Effector memory CD8-positive, alpha-beta T cell (primary cell): Measurements from ENCODE around the gene DACH2.

Source experiments
- ATAC-seq: fragments of 150-1000 bp; cut with Tn5 transposase; replicated peaks from 2 replicates; pipeline ENCODE4 v1.10.0; 2021; ENCODE audit warnings: mild to moderate bottlenecking, moderate library complexity
- DNase-seq, 3 experiments: peaks; one replicate each; pipeline ENCODE4 v3.0.0; 2021
- H3K27ac Mint-ChIP-seq, 2 donors: one replicate each; pipeline ENCODE4 v1.8.0; 2022; ENCODE audit warnings: mild to moderate bottlenecking in 2 of 2, mixed read lengths in 2 of 2, moderate library complexity in 2 of 2
- H3K27me3 Mint-ChIP-seq, 2 donors: one replicate each; pipeline ENCODE4 v1.8.0; 2022; ENCODE audit warnings: mixed read lengths in 2 of 2
- H3K36me3 Mint-ChIP-seq: one replicate; pipeline ENCODE4 v1.8.0; 2022; ENCODE audit warnings: mild to moderate bottlenecking, moderate library complexity, mixed read lengths; ENCODE audit not compliant: insufficient read depth
- H3K4me1 Mint-ChIP-seq, 2 donors: one replicate each; pipeline ENCODE4 v1.8.0; 2022; ENCODE audit warnings: low read depth in 2 of 2, mixed read lengths in 2 of 2
- H3K4me3 Mint-ChIP-seq, 2 donors: one replicate each; pipeline ENCODE4 v1.8.0; 2022; ENCODE audit warnings: mild to moderate bottlenecking in 2 of 2, mixed read lengths in 2 of 2, moderate library complexity in 2 of 2
- H3K9me3 Mint-ChIP-seq, 2 donors: one replicate each; pipeline ENCODE4 v1.8.0; 2022; ENCODE audit warnings: mixed read lengths in 2 of 2

DACH2 gene

DNA sequence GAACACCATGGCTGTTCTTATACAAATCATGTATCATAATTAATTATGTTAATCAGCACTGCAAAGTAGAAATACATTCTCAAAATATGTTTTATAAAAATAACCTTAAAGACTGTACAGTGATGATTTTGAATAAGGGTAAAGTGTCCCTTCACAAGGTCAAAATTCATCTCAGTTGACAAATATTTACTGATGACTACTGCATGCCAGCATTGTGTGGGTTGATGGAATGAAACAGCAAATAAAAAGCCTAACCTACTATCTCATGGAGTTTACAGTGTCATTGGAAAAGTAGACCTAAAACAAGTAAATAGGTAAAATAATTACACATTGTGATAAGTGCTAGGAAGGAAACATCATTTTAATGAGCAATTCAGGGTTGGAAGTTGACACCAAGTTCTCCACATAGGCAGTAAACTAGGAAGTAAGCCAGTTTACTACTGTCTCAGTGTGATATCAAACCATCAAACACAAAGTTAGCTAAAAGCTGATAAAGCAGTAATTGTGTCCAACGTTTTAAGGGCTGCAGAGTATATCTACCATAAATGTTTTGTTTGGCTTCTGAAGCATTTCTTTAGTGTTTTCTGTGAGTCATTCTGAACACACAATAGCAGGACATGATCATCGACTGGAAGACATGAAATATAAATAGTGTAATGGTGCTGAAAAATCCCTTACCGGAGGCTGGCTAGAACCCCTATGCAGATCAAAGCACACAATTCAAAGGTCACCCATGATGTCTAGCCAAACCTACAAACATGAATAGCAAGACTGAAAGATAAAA lies 221.8 kb downstream of the DACH2 start:
- Mint-ChIP-seq H3K36me3 (no peaks in the 10 kb centered on the region), H3K9me3 (no peaks in the 10 kb centered on the region), H3K27ac (no peak overlapping the region), H3K27me3 (no peaks in the 10 kb centered on the region), H3K4me3 (no peak overlapping the region), H3K4me1 (no peaks in the 10 kb centered on the region)
- DNase-seq (no peak), ATAC-seq (no peak)

DNA sequence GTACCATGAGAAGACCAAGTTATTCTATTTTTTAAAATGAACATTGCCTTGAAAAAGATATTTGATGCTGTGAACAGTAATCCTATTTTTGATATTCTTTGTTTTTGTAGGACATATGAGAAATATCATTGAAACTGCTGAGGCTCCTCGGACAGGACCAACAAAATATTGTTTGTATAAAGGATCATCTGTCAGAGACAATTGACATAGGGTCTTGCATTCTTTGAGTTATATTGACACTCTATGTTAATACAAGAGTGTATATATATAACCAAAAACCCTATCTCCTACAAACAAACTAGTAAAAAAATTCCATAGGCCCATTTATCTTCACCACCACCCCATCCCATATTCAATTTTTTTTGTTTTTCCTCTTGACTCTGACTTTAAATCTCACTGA lies 222.7 kb downstream of the DACH2 start:
- Mint-ChIP-seq H3K27me3 (no peaks in the 10 kb centered on the region), H3K4me3 (no peak overlapping the region), H3K4me1 (no peaks in the 10 kb centered on the region), H3K27ac (no peak overlapping the region), H3K36me3 (no peaks in the 10 kb centered on the region), H3K9me3 (no peaks in the 10 kb centered on the region)
- DNase-seq (no peak), ATAC-seq (no peak)

DNA sequence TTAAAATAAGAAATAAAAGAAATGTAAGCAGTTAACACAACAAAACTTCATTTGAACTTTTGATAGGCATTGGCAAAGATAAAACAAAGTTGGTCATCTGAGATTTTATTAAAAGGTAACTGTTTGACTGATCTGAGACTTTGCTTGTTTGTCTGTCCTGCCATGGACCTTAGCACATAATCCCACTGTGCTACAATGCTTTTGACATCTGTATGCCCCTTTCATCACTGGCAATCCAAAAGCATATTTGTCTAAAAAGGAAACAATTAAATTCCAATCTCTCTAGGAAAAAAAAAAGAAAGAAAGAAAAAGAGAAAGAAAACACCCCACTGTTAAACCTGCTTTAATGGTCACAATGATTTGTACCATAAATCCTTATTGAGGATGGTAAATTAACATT lies 231.0 kb downstream of the DACH2 start:
- no peak for ATAC-seq
- H3K9me3 Mint-ChIP-seq, result no peaks in the 10 kb centered on the region
- no peak overlapping the region for H3K4me3 Mint-ChIP-seq
- H3K4me1 Mint-ChIP-seq, result no peaks in the 10 kb centered on the region
- H3K27me3 Mint-ChIP-seq, result no peaks in the 10 kb centered on the region
- no peaks in the 10 kb centered on the region for H3K36me3 Mint-ChIP-seq
- DNase-seq, result no peak
- no peak overlapping the region for H3K27ac Mint-ChIP-seq

DNA sequence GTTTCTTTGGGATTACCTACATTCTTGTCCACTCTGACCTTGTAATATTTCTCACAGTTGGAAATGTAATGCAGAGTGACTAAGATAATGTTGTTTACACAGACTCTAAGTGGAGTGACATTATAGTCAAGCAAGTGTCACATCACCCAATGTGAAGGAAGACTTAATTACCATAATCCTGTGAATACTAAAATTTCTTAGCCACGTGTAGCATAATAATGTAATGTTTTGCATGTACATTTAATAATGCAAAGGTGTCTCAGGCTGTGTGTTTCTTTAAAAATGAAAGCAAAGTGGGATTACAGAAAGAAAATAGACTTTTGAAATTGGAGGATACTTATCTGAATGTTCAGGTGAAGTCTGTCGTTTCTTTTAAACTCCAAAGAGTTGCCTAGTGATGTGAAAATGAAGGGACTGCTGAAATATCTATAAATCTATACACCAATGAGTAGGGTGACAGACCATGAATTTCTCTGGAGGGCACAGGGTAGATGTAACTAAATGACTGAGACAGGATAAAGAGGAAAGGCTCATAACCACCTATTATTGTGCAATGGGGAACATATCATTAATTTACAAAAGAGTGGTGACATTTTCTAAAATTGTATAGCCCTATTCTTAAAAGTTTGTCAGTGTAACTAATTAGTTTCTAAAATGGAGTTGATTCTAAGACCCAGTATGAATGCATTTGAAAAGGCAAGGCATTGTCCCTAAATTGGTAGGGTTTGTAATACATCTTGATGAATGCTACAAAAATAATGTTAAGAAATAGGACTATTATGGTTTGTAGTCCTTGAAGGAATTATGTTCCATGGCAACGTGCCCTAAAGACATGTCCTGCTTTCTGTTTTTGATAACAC lies 235.7 kb downstream of the DACH2 start:
- no peak for DNase-seq
- Mint-ChIP-seq H3K36me3 (no peaks in the 10 kb centered on the region), H3K4me3 (no peak overlapping the region), H3K4me1 (no peaks in the 10 kb centered on the region), H3K27ac (no peak overlapping the region), H3K27me3 (no peaks in the 10 kb centered on the region), H3K9me3 (no peaks in the 10 kb centered on the region)
- no peak for ATAC-seq

DNA sequence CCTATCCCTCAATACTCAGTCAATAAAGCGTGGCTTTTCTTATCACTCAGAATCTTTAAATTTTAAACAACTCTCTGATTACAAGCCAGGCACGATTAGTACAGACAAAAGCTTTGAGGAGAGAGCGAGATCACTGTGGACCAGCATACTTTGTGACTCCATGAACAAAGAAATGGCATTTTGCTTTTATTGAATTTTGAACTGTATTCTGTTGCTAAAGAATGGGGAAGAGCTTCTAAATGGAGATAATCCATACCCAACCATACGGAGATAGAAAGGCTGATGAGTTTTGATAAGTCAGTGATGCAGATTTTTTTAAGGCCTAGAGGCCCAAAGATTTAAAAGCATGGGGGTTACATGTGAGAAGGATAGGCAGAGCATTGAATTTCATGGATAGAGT lies 259.1 kb downstream of the DACH2 start:
- ATAC-seq (no peak), DNase-seq (no peak)
- no peaks in the 10 kb centered on the region for H3K27me3 Mint-ChIP-seq
- H3K27ac Mint-ChIP-seq, result no peak overlapping the region
- no peaks in the 10 kb centered on the region for H3K36me3 Mint-ChIP-seq
- no peaks in the 10 kb centered on the region for H3K4me1 Mint-ChIP-seq
- H3K9me3 Mint-ChIP-seq, result peaks cover 4 to 11% of the 10 kb centered on the region in 2 donors
- H3K4me3 Mint-ChIP-seq, result no peak overlapping the region

DNA sequence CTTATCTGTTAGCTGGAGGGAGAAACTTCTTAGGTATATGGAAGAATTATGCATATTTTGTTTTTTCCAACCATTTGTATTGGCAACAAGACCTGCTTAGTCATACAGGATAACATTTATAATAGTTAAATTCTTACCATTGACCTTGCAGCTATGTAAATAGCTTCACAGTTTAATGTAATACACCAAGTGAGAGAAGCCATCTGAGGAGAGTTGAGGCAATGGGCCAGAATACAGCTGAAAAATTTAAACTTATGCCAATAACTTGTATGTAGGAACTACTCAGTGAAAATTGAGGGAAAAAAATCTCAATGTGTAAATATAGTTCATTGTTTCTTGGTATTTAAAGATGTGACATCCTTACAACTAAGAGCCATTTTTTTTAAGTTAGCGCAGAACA lies 273.5 kb downstream of the DACH2 start:
- ATAC-seq, result no peak
- Mint-ChIP-seq H3K4me3 (no peak overlapping the region), H3K36me3 (no peaks in the 10 kb centered on the region), H3K27me3 (no peaks in the 10 kb centered on the region), H3K4me1 (no peaks in the 10 kb centered on the region), H3K9me3 (peaks cover 6% of the 10 kb centered on the region in 2 donors), H3K27ac (no peak overlapping the region)
- no peak for DNase-seq

DNA sequence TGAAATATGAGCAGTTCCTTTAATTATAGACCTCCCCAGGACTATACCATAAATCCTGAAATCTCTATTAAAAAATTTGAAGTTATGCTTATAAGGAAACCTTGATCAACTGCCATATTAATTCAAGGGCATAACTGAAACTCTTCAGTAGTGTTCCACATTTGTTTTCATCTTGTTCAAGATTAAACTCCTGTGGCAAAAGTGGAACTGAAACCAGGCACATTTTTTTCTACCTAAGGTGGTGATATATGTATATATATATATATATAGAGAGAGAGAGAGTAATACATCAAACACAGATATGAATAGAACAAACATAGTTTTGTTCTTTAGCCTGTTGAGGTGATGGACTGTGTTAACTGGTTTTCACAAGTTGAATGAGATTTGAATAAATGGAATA lies 287.9 kb downstream of the DACH2 start:
- DNase-seq, result no peak
- peaks cover 0 to 2% of the 10 kb centered on the region in 2 donors for H3K9me3 Mint-ChIP-seq
- H3K27ac Mint-ChIP-seq, result no peak overlapping the region
- H3K36me3 Mint-ChIP-seq, result no peaks in the 10 kb centered on the region
- no peak for ATAC-seq
- H3K27me3 Mint-ChIP-seq, result no peaks in the 10 kb centered on the region
- no peaks in the 10 kb centered on the region for H3K4me1 Mint-ChIP-seq
- H3K4me3 Mint-ChIP-seq, result no peak overlapping the region

DNA sequence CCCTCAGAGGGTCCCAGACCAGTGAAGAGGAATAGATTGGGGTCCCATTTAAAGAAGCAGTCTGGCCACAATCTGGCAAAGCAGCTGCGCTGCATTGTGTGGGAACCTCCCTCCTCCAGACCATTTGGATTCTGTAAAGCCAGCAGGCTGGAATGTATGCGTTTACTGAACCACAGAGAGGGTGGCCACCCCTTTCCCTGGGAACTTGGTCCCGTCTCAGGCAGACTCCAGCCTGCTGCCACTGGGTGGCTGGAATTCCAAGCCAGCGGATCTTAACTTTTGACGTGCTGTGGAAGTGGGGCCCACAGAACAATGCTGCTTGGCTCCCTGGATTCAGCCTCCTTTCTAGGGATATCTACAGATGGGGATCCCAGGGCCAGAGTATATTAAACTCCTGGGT lies 307.2 kb downstream of the DACH2 start:
- no peaks in the 10 kb centered on the region for H3K4me1 Mint-ChIP-seq
- ATAC-seq (no peak), DNase-seq (no peak)
- H3K36me3 Mint-ChIP-seq, result no peaks in the 10 kb centered on the region
- H3K27ac Mint-ChIP-seq, result no peak overlapping the region
- H3K4me3 Mint-ChIP-seq, result no peak overlapping the region
- H3K9me3 Mint-ChIP-seq, result peaks cover 0 to 5% of the 10 kb centered on the region in 2 donors
- no peaks in the 10 kb centered on the region for H3K27me3 Mint-ChIP-seq

DNA sequence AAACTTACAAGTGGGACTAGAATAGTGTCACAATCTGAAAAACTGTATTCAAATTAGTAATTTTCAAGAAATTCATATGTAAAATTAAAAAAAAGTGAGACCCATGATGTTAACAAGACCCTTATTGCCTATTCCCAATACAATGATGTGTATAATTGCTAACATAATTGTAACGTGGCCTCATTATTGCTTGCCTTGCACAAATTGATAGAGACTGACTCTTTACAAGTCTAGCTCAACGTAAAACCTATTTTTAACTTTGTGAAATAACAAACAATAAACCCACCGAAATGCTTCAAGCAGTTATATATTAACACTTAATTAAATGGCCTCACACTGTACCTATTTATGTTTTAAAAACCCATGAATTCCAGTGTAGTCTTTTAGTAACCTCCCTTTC lies 312.5 kb downstream of the DACH2 start:
- Mint-ChIP-seq H3K36me3 (no peaks in the 10 kb centered on the region), H3K9me3 (no peaks in the 10 kb centered on the region), H3K4me1 (no peaks in the 10 kb centered on the region), H3K27me3 (no peaks in the 10 kb centered on the region), H3K27ac (no peak overlapping the region), H3K4me3 (no peak overlapping the region)
- no peak for ATAC-seq
- DNase-seq, result no peak

DNA sequence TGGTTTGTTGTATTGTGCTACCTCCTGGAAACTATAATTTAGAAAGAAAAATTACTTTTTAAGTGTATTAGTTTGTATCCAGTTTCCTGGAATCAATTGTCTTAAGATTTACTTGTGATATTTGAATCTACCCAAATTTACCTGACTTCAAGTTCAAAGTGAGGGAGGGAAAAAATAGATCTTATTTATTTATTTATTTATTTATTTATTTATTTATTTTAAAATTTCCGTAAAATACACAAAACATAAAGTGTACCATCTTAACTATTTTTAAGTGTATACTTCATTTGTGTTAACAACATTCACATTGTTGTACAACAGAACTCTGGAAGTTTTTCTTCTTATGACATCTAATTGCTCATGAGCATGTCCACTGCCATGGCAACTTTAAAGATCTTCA lies 356.0 kb downstream of the DACH2 start:
- H3K9me3 Mint-ChIP-seq, result peaks cover 0 to 1% of the 10 kb centered on the region in 2 donors
- no peaks in the 10 kb centered on the region for H3K4me1 Mint-ChIP-seq
- no peak overlapping the region for H3K27ac Mint-ChIP-seq
- H3K36me3 Mint-ChIP-seq, result no peaks in the 10 kb centered on the region
- DNase-seq (no peak), ATAC-seq (no peak)
- no peak overlapping the region for H3K4me3 Mint-ChIP-seq
- no peaks in the 10 kb centered on the region for H3K27me3 Mint-ChIP-seq

DNA sequence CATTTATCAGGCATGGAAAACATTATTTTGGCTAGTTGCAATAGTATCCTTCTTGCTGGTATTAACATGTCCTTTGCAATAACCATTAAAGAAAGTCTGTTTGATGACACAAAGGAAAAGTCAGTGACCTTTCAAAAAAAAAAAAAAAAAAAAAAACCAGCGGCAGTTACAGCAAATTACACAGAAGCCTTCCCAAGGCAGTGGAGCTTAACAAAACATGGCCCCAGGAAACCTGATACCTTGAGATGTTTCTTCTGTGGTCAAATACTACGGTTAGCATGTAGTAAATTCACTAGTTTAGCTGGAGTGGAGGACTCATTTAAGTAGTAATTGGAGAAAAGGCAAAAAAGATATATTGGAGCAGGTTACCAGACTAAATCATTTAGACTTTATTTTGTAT lies 359.1 kb downstream of the DACH2 start:
- ATAC-seq (no peak), DNase-seq (no peak)
- Mint-ChIP-seq H3K36me3 (no peaks in the 10 kb centered on the region), H3K27ac (no peak overlapping the region), H3K4me3 (no peak overlapping the region), H3K9me3 (no peaks in the 10 kb centered on the region), H3K27me3 (no peaks in the 10 kb centered on the region), H3K4me1 (no peaks in the 10 kb centered on the region)

DNA sequence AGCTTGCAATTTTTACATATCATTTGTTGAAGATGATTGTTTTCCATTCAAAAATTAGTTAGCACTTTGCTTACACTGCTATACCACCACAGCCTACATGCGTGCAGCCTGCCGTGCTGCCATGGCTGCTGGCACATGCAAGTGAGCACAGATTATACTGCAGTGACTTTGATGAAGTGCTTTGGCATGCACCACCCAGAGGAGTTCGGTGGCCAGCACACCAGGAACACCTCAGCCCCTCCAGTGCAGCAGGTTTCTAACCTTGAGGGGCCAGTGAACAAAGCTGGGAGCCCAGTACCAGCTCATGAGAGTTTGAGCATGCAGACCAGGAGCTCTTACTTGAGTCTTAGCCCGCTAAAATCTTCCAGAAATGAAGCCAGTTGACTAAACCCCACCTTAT lies 431.5 kb downstream of the DACH2 start:
- no peaks in the 10 kb centered on the region for H3K9me3 Mint-ChIP-seq
- DNase-seq (no peak), ATAC-seq (no peak)
- no peaks in the 10 kb centered on the region for H3K27me3 Mint-ChIP-seq
- H3K36me3 Mint-ChIP-seq, result no peaks in the 10 kb centered on the region
- H3K4me1 Mint-ChIP-seq, result no peaks in the 10 kb centered on the region
- no peak overlapping the region for H3K27ac Mint-ChIP-seq
- no peak overlapping the region for H3K4me3 Mint-ChIP-seq

DNA sequence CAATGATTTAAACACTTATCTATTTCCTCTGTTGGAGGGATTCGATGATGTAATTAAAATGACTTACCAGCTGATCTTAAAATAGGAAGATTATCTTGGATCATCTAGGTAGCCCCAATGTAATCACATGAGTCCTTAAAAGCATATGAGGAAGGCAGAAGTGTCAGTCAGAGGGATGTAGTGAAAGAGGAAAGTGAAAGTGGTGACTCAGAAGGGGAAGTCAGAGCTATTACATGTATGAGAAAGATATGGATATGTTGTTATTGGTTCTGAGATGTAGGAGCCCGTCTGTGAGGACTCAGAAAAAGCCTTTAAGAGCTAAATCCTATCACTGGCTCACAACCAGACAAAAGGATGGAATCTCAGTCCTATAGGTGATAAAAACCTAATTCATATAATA lies 456.4 kb downstream of the DACH2 start:
- Mint-ChIP-seq H3K27ac (no peak overlapping the region), H3K4me1 (no peaks in the 10 kb centered on the region), H3K27me3 (no peaks in the 10 kb centered on the region), H3K4me3 (no peak overlapping the region), H3K9me3 (peaks cover 0 to 2% of the 10 kb centered on the region in 2 donors), H3K36me3 (peaks cover 2% of the 10 kb centered on the region)
- ATAC-seq (no peak), DNase-seq (no peak)

DNA sequence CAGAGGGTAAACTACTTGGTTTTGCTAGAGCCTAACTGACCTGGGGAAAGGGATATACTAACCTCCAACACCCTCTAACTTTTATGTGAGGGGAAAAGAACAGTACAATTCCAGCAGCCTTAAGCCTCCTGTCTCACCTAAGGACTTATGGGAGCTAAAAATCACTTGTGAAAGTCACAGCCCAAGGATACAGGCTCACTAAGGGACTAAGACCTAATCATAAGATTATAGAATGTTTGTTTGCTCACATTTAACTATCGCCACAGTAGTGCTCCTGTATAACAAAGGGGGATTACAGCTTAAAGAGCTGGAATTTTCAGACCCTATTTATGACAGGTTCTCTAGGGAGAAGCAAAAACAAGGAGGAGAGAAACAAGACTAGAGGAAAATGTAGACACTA lies 548.7 kb downstream of the DACH2 start:
- no peaks in the 10 kb centered on the region for H3K36me3 Mint-ChIP-seq
- no peaks in the 10 kb centered on the region for H3K4me1 Mint-ChIP-seq
- DNase-seq (no peak), ATAC-seq (no peak)
- H3K27me3 Mint-ChIP-seq, result no peaks in the 10 kb centered on the region
- H3K4me3 Mint-ChIP-seq, result no peak overlapping the region
- H3K9me3 Mint-ChIP-seq, result no peaks in the 10 kb centered on the region
- H3K27ac Mint-ChIP-seq, result no peak overlapping the region
